Hematopoietic multipotent progenitor cell treated with erythropoietin and hydrocortisone succinate and interleukin-3 and kit ligand, for 8 days (in vitro differentiated cells): ENCODE results near the gene AFG1L.
"Not testable (repeated sequence)": the region's sequence is repeated elsewhere in the genome, so short reads cannot be mapped to it uniquely, and the experiment has no call there.

Source experiments
- DNase-seq: peaks from one replicate; pipeline ENCODE4 v3.0.0-alpha.2; 2015

AFG1L gene

DNA sequence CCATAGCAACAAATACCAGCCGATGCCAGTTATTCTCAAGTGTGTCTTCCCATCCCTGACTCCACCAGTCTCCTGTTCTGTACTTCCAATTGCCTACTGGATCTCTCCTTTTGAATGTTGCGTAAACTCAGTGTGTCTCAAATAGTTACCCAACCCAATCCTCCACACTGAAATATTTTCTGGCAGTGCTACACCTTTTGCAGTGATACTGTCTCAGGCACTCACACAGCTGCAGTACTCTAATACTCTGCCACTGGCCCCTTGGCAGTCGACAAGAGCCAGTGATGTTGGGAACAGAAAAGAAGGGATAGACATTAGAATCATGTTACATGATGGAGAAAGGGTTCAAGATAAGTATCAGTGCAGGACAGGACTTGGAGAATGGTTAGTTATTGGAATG is 234.0 kb downstream of the AFG1L start:
- no peak for DNase-seq

DNA sequence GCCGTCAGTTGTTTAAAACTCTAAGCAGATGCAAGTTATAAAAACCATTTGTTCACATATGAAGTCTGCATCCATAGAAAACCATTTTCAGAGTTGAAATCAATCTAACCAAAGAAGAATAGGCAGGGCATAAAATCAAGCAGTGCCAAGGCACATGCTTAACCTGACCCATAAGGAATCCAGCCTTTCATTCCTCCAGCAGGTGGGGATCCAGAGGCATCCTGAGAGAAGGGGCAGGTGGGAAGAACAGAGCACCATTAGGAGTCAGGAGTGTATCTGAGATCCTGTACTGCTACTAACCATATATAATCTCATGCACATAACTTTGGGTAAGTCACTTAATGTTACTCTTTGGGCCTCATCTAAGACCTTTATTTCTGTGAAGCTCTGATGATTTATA is 236.5 kb downstream of the AFG1L start:
- DNase-seq: no peak

- DNase-seq: no peak
Measured at GRCh38 chr6:108535114-108535742, 240.4 kb downstream of the AFG1L start.

- not testable (repeated sequence) for DNase-seq
Measured at GRCh38 chr6:108535920-108536535, 241.2 kb downstream of the AFG1L start.

DNA sequence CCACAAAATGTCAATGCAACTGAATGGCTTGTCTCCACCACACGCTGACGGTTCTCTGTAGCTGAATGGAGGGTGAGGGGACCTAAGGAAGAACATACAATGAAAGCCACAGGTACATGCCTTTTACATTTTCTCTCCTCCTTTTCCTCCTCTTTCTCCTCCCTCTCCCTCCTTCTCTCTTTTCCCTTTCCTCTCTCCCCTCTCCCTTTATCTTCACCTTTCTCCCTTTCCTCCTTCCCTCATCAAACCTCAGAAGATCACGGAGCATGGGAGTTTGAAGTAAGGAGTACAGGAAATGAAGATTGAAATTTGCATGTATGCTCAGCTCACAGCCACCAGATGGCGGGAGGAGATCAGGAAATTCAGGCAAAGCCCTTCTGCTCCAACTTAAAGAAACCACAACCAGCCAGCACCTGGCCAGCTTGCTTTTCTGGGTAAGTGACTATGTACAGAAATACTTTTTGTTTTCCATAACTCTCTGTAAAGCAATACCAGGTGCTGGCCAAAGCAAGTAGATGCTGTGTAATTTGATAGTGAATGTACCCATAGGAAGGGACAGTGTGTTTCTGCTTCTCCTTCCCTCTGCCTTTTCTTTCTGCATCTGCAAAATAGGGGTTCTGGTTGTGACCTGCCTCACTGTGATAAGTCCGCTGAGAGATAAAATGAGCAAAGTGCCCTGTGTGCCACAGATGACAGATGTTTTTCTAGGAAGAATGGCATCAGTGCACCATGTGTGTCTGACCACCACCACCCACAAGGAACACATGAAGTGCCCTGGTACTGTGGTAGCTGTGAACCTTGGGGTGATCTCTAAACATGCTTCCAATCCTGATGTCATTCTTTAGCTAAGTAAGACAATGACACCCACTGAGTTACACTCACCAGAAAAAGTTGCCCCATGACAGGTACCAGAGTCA is 247.2 kb downstream of the AFG1L start:
- peak; percentile 89 for DNase-seq

GRCh38 chr6:108543175-108543940 is 248.5 kb downstream of the AFG1L start:
- DNase-seq: no peak

- no peak for DNase-seq
Measured at GRCh38 chr6:108544606-108545005, 249.8 kb downstream of the AFG1L start.

- no peak for DNase-seq
Measured at GRCh38 chr6:108546079-108547049, 251.5 kb downstream of the AFG1L start.

- DNase-seq: no peak
Measured at GRCh38 chr6:108549241-108549640, 254.4 kb downstream of the AFG1L start.

GRCh38 chr6:108549741-108550140 is 254.9 kb downstream of the AFG1L start:
- DNase-seq: no peak

- no peak for DNase-seq
Measured at GRCh38 chr6:108550256-108550655, 255.4 kb downstream of the AFG1L start.

GRCh38 chr6:108555399-108556052 is 260.7 kb downstream of the AFG1L start:
- DNase-seq: no peak

DNA sequence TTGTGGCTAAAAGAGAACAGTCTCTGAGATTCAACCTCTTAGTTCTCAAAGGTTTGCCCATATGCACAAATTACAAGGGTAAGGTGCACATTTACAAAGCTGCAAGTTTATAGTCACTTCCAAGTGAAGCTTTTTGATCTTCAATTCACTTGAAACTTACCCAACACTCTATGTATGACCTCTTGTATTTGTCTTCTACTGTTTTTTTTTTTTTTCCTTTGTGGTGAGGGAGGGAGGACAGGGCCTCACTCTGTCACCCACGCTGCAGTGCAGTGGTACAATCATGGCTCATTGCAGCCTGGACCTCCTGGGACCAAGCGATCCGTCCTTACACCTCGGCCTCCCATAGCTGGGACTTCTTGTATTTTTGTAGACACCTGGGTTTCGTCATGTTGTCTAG is 261.4 kb downstream of the AFG1L start:
- DNase-seq: no peak

DNA sequence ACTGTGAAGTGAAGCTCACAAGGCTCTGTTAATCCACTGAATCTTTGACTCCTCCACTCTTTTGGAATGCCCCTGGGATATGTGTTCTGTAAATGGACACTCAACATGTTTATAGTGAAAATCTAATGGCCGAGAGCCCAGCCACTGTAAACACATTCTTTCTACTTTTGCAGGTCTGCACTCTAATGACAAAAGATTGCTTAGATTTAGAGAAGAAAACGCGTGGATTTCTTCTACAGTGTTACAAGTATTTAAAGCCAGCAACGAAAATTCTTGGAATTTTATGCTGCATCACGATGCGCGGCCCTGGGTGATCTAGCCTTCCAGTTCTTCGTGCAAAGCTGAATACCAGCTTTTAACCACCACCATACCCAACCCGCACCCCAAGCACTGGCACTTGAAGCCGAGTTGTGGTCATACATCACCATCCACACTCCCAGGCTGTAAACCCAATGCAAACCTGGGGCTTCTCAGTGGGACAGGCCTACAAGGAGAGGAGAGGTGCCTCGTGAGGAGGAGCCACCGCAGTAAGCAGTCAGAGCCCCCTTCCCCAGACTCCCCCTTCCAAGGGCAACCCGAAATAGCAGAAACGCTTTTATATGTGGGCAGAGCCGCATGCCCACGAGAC is 262.1 kb downstream of the AFG1L start:
- DNase-seq: no peak

GRCh38 chr6:108557494-108558371 is 262.9 kb downstream of the AFG1L start:
- DNase-seq: peak; percentile 77

DNA sequence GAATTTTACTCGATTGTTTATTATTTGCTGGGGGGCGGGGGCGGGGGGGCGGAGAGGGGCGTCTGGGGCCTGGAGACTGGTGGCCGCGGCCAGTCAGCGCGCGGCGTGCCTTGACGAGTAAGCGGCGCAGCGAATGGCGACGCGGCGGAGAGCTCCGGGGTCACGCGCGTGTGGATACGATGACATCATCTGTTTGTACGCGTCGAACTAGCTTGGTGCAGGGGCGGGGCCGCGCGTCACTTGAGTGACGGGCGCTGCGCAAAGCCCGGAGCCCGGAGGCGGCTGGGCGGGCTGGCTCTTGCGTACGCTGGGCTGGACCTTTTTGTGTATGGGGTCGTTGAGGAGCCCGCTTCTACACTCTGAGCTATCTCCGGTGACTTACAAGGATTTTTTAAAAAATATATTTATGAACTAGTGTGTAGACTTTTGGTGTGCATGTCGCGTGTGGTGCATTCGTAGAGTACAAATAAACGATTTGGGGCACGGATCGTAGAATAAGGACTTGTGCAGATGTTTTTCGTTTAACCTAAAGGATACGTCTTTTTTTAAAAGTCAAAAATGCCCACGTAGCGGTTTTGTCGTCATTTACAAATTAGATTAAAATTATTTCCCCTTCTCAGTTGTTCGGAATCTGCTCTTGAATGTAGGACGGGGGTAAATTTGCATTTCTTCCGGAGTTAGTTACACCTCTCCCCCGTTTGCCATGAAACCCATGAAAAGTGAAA is 263.7 kb downstream of the AFG1L start:
- peak; percentile 98 for DNase-seq

GRCh38 chr6:108559097-108559883 is 264.4 kb downstream of the AFG1L start:
- DNase-seq: peak; percentile 92

GRCh38 chr6:108559884-108560462 is 265.1 kb downstream of the AFG1L start:
- DNase-seq: peak; percentile 47
